GM12878 (cell line): Measurements from ENCODE around the gene POGLUT3. TPM values are rescaled to one million over a fixed set of nuclear protein-coding genes. Genes with fewer than 3 reads are reported as not detected.

ENCODE experiments used
- BMI1 ChIP-seq: fragments of 450-650 bp; IDR thresholded peaks from 2 replicates; pipeline ENCODE4 v1.6.1; 2016; ENCODE audit warnings: mild to moderate bottlenecking, moderate library complexity, borderline replicate concordance
- CBFB ChIP-seq: IDR thresholded peaks from 2 replicates; pipeline ENCODE4 v1.6.1; 2016; ENCODE audit warnings: antibody characterized with exemption, low read depth
- CEBPZ ChIP-seq: fragments of 150-350 bp; IDR thresholded peaks from 2 replicates; pipeline ENCODE4 v1.6.1; 2016; ENCODE audit warnings: low read depth, low read length
- CREB1 ChIP-seq: IDR thresholded peaks from 2 replicates; pipeline ENCODE4 v1.6.1; 2012; ENCODE audit warnings: low read depth, mild to moderate bottlenecking, inconsistent platforms
- EED ChIP-seq: sonication (generic); IDR thresholded peaks from 2 replicates; pipeline ENCODE4 v1.6.1; 2016; ENCODE audit warnings: antibody characterized with exemption, low read depth
- EGR1 ChIP-seq, 2 experiments: IDR thresholded peaks; 1 replicate in 1 of 2; 2 replicates in 1 of 2; pipeline ENCODE4 v1.6.1; 2011 to 2012; ENCODE audit warnings: low read depth in 2 of 2, low read length in 2 of 2, borderline replicate concordance in 1 of 2, mild to moderate bottlenecking in 1 of 2, moderate library complexity in 1 of 2
- HDAC6 ChIP-seq: fragments of 200-600 bp; sonication (generic); IDR thresholded peaks from one replicate; pipeline ENCODE4 v1.8.0; 2017; ENCODE audit warnings: antibody characterized with exemption; ENCODE audit not compliant: unreplicated experiment
- IKZF1 ChIP-seq: fragments of 450-650 bp; conservative IDR thresholded peaks from 2 replicates; pipeline ENCODE4 v1.6.1; 2017; ENCODE audit warnings: antibody characterized with exemption, mild to moderate bottlenecking
- NFYA ChIP-seq: IDR thresholded peaks from 2 replicates; pipeline ENCODE4 v1.6.1; 2011; ENCODE audit warnings: low read depth, mild to moderate bottlenecking, low read length, improper control_type of control experiment, borderline replicate concordance
- PBX3 ChIP-seq: IDR thresholded peaks from 2 replicates; pipeline ENCODE4 v1.6.1; 2011; ENCODE audit warnings: mild to moderate bottlenecking, low read depth, low read length, moderate library complexity; ENCODE audit not compliant: insufficient replicate concordance
- RB1 ChIP-seq: fragments of 450-650 bp; formaldehyde crosslinking; IDR thresholded peaks from 2 replicates; pipeline ENCODE4 v1.6.1; 2017; ENCODE audit warnings: mild to moderate bottlenecking, borderline replicate concordance
- RELA ChIP-seq: fragments of 450-650 bp; IDR thresholded peaks from 2 replicates; pipeline ENCODE4 v1.8.0; 2014; ENCODE audit warnings: borderline replicate concordance; ENCODE audit not compliant: partially characterized antibody
- RFX5 ChIP-seq: IDR thresholded peaks from 2 replicates; pipeline ENCODE4 v1.6.1; 2011; ENCODE audit warnings: low read depth, low read length, improper control_type of control experiment
- SMAD1 ChIP-seq: fragments of 450-650 bp; IDR thresholded peaks from 2 replicates; pipeline ENCODE4 v1.6.1; 2018; ENCODE audit warnings: mild to moderate bottlenecking, low read depth; ENCODE audit not compliant: partially characterized antibody
- SPI1 ChIP-seq: IDR thresholded peaks from 2 replicates; pipeline ENCODE4 v1.6.1; 2011; ENCODE audit warnings: low read depth, mild to moderate bottlenecking, low read length, moderate library complexity, borderline replicate concordance; ENCODE audit not compliant: insufficient read depth
- STAT3 ChIP-seq: IDR thresholded peaks from 2 replicates; pipeline ENCODE4 v1.6.1; 2011; ENCODE audit warnings: low read depth, low read length, improper control_type of control experiment
- SUPT20H ChIP-seq: IDR thresholded peaks from 2 replicates; pipeline ENCODE4 v1.6.1; 2011; ENCODE audit warnings: low read depth, mild to moderate bottlenecking, low read length, moderate library complexity, borderline replicate concordance; ENCODE audit not compliant: control insufficient read depth
- SUZ12 ChIP-seq: fragments of 200-600 bp; sonication (generic); IDR thresholded peaks from one replicate; pipeline ENCODE4 v1.6.1; 2018; ENCODE audit warnings: antibody characterized with exemption, mild to moderate bottlenecking; ENCODE audit not compliant: unreplicated experiment
- TAF1 ChIP-seq: IDR thresholded peaks from 2 replicates; pipeline ENCODE4 v1.6.1; 2011; ENCODE audit warnings: mild to moderate bottlenecking, low read depth, low read length, borderline replicate concordance
- TCF3 ChIP-seq: IDR thresholded peaks from 2 replicates; pipeline ENCODE4 v1.6.1; 2012; ENCODE audit warnings: low read depth, mild to moderate bottlenecking, low read length, borderline replicate concordance; ENCODE audit not compliant: insufficient read depth
- TCF7 ChIP-seq: IDR thresholded peaks from 2 replicates; pipeline ENCODE4 v1.6.1; 2014; ENCODE audit warnings: antibody characterized with exemption, borderline replicate concordance
- USF1 ChIP-seq: IDR thresholded peaks from 2 replicates; pipeline ENCODE4 v1.6.1; 2011; ENCODE audit warnings: borderline replicate concordance, low read depth, mild to moderate bottlenecking, moderate library complexity, mixed read lengths, low read length; ENCODE audit not compliant: insufficient read depth; ENCODE audit errors: extremely low read length
- ZNF384 ChIP-seq: IDR thresholded peaks from 2 replicates; pipeline ENCODE4 v1.6.1; 2012; ENCODE audit warnings: low read depth, mild to moderate bottlenecking, low read length, improper control_type of control experiment, borderline replicate concordance
- polyA plus RNA-seq, 11 experiments: library from polyadenylated mRNA; depleted of rRNA in 4 of 11; unstranded in 6 of 11; stranded (reverse) in 5 of 11; fragments of >200 nt; fragmentation: Nextera tagmentation in 4 of 11; fragmentation: Illumina TruSeq in 1 of 11; extraction: Ambion mirVana in 4 of 11; extraction: Trizol in 1 of 11; gene quantifications; 1 replicate in 1 of 11; 2 replicates in 10 of 11; pipeline versions ENCODE4 v1.2.1 to v1.2.3, GENCODE V29; 2011 to 2016; ENCODE audit warnings: inconsistent platforms in 2 of 11, missing spikeins in 2 of 11, low read depth in 1 of 11
- total RNA-seq, 4 experiments: library from RNA; depleted of rRNA in 3 of 4; stranded (reverse); fragments of >200 nt in 3 of 4; fragmentation: Illumina TruSeq in 1 of 4; extraction: Trizol in 1 of 4; gene quantifications; 2 replicates each; pipeline versions ENCODE4 v1.2.1 to v1.2.3, GENCODE V29; 2013 to 2021

The POGLUT3 gene
- total and polyA plus RNA-seq, 10 of the 15 experiments (the other 5 are each of a cell fraction or from before 2014, with no cell fraction given) = 3.7 to 21.5 (median 12.9) TPM

GRCh38 chr11:108498046-108498815 lies at the start of gene POGLUT3 (continued):
- no peak for TF ChIP-seq SUPT20H
- TF ChIP-seq PBX3 = no peak
- TF ChIP-seq TAF1 = no peak; the same call in 1 of the 2 replicates
- no peak for TF ChIP-seq BMI1
- TF ChIP-seq IKZF1 = peak; percentile 68
- TF ChIP-seq STAT3 = no peak
- TF ChIP-seq CBFB = no peak
- TF ChIP-seq NFYA = no peak
- no peak for TF ChIP-seq EED
- TF ChIP-seq SPI1 = no peak
- TF ChIP-seq RELA = no peak
- no peak for TF ChIP-seq SMAD1
- TF ChIP-seq RFX5 = no peak
- no peak for TF ChIP-seq CEBPZ
- TF ChIP-seq TCF3 = 0 out of 2 replicates have a peak, but pooled peaks have one; percentile 42
- no peak for TF ChIP-seq HDAC6
- no peak for TF ChIP-seq SUZ12
- no peak for TF ChIP-seq USF1
- 0 out of 3 replicates have a peak, but pooled peaks of 1 of the 2 experiments have one; percentile 4 for TF ChIP-seq EGR1 (IDR thresholded peaks at IDR 0.05; ENCODE audit: borderline replicate concordance in 1 of 2, low read depth in 2 of 2, low read length in 2 of 2)
- TF ChIP-seq RB1 = peak; percentile 65; the same call in 1 of the 2 replicates
- no peak for TF ChIP-seq ZNF384
- TF ChIP-seq CREB1 = no peak
- no peak for TF ChIP-seq TCF7
